HCEC 1CT (cell line): ENCODE data around the gene RNF169.
A peak's percentile ranks its signal among the peaks of the same experiment; 100 is the strongest.

Source experiments
- DNase-seq: peaks from one replicate; pipeline ENCODE4 v3.0.0-alpha.2; 2017

The RNF169 gene

DNA sequence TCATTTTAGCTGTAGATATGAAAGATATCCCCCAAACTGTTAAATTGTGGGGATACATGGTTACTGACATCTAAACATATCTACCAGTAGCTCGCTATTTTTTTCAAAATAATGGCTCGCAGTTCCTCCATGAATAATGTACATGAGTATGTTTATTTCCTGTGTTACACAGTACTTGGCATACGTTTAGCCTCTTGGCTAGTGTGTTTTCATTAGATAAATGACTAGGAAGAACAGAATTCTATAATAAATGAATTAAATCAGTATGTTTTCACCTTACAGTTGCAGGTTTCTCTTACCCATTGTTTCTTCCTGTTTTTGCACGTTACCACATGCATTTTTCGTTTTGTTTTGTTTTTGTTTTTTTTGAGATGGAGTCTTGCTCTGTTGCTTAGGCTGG is 21.8 kb downstream of the RNF169 start:
- no peak for DNase-seq

DNA sequence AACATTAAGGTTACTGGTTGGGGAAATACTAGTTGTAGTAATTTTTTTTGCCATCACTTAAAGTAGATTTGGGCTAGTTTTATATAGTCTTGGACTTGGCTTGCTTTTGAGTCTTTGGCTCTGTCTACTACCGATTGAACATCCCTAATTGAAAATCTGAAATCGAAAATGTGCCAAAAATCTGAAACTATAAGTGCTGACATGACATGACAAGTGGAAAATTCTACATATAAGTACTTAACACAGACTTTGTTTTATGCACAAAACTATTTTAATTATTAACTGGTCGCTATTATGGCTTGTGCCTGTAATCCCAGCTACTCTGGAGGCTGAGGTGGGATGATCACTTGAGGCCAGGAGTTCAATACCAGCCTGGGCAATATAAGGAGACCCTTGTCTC is 22.5 kb downstream of the RNF169 start:
- DNase-seq: no peak

DNA sequence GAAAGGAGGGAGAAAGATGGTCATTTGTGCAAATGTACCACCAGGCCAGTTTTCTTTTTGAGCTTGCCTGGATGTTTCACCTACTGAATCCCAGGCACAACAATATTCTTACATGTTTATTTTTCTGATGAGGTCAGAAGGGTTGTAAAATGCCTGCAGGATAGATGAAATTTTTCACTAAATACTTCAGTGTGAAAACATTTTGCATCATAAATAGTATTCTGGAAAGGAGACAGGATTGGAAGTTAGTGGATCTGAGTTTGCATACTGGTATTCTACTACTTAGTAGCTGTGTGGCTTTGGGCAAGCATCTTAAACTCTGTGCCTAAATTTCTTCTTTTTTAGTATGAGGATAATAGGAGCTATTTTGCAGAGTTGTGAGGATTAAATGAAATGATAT is 24.8 kb downstream of the RNF169 start:
- peak; percentile 13 for DNase-seq

DNA sequence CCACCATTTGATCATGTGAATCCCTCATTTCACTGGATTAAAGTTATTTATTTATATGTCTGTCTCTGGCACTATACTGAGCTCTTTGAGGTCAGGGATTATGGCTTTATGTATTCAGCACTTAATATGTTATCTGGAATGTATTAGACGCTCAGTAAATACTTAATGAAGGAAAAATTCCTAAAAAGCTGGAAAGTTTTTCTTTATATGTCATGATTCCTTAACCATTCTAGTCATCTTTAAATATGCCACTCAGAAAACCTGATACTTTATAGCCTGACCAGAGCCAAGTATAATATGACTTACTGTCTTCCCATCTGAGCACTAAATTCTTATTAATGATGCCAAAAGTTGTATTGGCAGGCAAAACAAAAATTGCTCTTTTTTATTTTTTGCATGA is 27.1 kb downstream of the RNF169 start:
- DNase-seq: no peak

DNA sequence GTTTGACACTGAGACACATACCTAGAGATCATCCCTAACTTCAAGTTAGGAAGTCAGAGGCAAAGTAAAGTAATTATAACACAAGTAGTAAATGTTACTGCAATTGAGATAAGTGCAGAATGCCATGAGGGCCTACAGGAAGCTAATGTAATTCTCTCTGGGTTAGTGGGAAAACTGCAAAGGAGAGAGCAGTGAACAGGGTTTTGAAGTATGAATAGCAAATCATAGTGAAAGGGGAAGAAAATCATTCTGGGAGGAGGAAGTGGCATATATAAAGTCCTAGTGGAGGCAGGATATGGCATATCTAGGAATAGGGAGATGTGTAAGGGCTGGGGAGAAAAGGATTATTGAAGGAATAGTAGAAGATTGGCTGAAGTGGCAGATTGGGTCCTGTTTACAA is 27.9 kb downstream of the RNF169 start:
- no peak for DNase-seq

DNA sequence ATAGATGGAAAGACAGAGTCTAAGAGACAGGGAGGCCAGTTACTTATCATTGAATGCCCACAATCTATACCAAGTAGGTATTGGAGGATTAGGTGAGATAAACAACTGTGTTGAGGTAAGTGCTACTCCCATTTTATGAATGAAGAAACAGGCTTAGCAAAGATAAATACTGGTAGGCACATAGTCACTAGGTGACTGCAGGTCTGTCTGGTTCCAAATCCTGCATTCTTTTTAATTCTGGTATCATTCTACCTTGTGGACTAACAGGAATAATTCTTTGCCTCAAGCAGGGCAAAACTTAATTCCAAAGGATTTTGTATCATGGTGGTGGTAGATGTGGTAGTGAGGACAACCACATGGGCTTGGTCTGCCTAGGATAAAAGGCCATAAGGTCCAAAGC is 28.4 kb downstream of the RNF169 start:
- no peak for DNase-seq

DNA sequence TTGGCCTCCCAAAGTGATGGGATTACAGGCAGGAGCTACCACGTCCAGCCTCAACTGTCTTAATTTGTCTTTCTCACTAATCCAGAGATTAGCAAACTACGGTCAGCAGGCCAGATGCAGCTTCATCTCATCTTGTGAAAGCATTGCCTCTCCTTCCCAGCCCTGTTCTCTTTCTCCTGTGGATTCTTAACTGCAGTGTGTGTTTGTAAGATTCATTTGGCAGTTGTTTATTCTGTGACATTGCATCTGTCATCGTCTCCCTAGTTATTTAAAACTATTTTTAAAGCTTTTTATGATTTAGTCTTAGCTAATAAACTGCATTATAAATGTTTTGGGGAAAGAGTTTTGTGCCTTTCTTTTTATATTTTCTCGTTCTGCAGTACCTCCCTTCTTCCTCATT is 29.2 kb downstream of the RNF169 start:
- no peak for DNase-seq

DNA sequence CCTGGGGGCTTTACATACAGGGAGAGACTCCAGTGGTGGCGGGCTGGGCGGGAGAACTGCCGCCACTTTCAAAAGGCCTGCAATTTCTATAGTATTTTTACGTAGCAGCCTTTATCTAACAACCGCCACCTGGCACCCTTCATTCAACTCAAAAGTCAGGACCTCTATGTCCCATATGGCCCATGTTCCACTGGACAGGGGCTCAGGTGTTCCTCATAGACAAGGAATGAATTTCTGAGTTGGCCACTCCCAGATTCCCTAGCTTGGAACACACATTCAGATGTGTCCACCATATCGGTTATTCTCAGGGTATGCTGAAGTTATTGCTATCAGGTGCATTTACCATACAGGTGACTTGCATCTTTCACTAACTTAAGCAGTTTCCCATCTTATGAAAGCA is 29.9 kb downstream of the RNF169 start:
- no peak for DNase-seq

DNA sequence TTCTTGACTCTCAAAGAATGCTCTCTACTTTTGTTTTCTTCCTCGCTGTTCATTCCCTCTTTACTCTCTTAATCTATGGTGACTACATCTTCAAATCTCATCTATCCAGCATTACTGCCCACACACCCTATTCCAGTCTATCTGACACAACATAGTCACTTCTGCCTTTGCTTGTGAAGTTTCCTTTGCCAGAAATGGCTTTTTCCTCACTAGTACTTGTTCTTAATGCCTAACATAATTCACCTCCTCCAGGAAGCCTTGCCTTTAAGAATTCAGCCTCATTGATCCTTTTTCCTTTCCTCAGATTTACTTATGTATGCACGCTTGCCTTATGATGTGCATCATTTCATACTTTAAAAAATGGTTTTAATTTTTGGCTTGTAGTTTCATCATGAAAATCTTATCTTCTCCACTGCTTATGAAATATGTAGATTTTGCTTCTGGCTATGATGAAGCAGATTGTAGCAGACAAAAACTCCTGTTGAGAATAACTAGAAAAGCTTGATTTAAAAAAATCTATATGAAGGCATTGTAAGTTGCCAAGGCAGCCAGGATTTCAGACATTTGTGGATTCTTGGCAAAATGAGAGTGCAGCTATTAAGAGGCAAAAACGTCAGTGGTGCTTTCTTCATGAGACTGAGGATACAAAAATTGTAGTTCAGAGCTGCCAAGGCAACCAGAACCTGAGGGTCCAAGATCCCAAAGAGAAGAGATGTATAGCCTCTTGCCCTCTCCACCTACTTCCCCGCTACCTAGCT is 31.8 kb downstream of the RNF169 start:
- DNase-seq: no peak

DNA sequence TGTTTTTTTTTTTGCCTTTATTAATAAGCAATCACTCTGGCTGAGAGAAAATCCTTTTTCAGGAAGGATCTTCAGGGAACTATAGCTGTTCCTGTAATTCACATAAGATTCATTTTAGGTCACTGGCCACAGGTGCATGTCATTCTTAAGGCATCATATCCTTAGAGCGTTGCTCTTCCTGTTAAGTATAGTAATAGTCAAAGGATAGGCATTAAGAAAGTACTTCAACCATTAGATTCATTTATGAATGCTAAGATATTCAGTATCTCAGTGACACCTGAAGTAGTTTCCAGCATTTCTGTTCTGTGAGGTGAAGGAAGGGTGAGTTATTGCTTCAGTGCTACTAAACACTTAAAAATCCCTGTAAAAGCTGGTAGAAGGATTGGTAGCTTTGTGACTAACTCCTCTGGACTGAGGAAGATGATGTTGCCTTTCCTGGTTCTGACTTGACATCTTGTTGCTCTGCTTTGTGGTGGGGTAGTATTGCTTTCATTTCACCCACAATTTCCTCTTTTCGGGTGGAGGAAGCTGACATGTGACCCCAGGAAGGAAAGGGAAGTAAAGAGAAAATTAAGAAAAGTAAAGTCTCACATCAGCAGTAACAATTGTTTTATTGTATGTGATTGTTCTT is 34.7 kb downstream of the RNF169 start:
- peak; percentile 84 for DNase-seq

DNA sequence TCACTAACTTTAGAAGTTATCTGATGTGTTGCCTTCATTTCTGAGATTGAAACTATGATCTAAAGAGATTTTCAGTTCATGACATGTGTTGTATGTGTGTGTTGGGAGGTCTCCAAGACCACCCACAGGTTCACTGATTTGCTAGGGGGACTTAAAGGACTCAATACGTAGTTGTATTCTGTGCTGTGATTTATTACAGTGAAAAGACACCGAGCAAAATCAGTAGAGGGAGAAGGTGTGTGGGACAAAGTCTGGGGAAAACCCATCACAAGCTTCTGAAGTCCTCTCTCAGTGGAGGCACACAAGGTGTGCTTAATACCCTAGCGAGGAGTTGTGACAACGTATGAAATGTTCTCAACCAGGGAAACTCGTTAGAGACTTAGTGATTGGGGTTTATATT is 35.6 kb downstream of the RNF169 start:
- DNase-seq: no peak

DNA sequence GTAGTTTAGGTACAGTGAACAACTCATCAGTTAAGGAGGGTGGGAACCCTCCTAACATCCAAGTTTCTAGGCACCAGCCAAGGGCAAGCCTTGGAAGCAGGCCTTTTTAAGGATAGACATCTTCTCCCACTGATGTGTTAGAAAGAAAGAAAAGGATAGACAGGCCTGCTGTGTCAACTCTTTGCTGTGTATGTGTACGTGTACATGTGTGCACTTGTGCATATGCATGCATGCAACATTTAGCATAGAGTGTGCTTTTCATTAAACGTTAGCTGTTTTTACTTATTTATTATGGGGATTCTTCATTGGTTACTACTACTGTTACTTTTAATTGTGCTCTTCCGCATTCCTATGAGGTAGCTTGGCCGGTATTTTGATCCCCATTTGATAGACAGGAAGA is 36.1 kb downstream of the RNF169 start:
- no peak for DNase-seq

DNA sequence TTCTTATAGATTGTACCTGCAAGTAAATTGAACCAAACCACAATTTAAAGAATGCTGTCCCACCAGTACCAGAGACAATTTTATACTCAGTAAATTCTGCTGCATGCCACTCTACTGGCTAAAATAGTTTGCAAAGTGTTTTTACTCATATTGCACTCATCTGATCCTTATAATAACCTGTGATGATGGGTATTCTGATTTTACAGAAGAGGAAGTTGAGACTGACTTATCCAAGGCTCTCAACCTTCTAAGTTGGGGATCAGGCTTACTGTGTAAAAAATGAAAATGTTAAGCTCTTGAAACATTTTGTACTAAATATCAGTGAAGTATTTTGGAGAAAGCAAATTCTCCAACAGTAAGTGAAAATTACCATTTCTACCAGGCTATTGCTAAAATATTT is 37.9 kb downstream of the RNF169 start:
- no peak for DNase-seq

DNA sequence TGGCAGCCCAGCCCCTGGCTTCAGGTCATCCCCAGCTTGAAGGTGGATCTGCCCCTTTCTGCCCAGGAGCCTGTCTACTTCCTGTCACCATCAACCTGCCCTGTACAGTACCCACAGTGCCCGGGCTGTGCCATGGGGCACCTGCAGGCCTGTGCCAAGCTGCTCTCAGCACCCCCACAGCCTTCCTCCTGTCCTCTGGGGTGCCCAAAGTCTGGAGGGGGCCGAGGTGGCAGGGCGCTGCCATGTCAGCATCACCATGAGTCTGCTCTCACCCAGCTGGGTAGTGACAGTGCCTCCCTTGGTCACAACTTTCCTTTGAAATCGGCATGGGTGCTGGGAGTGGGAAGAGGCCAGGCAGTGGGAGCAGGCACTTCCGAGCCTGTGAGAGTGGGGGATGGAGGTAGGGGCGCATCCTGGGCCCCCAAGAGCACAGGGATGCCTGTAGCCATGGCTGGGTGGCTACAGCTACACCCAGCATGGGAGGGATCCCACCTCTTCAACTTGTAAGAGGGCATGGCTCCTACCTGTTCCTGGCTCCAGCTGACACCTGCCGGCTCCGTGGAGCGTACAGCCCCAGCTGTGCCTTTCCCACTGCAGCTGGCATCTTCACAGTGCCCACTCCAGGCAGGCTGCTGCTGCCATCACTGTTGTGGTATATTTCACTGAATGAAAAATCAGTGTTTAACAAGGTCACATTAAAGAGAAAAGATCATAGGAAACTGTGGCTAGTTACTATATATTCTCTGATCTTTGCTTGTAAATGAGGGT is 42.9 kb downstream of the RNF169 start:
- no peak for DNase-seq

DNA sequence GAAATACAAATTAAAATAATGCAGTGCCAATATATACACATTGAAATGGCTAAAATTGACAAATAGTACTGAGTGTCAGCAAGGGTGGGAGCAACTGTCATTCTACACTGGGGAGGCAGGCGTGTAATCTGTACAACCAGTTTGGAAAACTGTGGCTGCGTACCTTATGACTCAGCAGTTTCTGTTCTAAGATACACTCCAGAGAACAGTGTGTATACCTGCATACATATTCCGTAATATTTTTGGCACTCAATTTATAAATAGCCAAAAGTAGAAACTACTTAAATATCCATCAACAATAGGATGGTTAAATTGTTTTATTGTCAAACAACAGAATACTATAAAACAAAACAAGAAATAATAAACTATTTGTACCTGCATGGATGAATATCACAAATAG is 57.6 kb downstream of the RNF169 start:
- no peak for DNase-seq

DNA sequence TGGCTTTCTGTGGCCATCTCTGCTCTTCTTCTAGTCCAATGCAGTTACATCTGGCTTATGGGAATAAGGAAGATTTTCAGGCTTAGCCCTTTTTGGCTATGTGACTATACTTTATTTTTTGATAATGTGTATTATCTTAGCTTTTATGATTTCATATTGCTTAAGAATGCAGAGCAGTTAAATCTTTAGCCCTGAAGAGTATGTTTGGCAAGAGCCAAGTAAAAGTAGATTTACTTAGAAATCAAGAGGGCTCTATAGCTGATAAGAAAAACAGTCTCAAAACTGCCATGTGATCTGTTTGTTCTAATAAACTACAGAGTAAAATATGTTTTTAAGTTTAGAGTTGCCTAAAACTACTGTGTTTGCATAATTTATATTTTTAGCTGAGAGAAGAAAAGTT is 61.2 kb downstream of the RNF169 start:
- DNase-seq: no peak

DNA sequence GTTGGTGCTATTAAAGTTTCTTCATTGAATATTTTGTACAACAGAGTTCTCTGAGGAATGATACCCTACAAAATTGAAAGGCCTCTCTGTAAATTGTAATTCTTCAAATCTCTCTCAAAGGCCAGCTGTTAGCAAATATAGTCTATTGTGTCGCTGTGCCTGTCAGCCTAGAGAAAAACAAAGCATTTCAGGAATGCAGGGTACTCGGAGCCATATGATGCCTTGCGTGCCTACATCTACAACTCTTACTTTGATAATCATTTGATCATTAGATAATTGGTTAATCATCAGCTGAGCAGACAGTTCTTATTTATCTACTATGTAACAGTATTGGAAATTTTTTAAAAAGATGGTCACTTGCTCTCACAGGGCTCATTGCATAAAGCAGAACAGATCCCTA is 67.3 kb downstream of the RNF169 start:
- no peak for DNase-seq

DNA sequence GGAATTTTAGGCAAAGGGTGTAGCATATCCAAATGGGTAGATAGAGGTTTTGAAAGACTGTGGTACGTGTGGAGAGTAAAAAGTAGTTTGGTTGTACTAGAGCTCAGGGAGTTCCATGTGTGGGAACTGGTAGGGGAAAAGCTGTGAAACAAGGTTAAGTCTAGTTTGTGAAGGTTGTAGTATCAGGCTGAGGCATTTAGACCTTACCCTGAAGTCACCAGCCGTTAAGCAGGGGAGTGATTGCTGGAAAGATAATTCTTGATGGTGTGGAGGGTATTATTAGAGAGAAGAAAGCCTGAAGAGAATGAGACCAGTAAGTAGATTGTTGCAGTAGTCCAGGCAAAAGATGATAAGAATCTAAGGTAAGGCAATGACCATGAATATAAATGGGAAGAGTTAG is 68.0 kb downstream of the RNF169 start:
- no peak for DNase-seq

DNA sequence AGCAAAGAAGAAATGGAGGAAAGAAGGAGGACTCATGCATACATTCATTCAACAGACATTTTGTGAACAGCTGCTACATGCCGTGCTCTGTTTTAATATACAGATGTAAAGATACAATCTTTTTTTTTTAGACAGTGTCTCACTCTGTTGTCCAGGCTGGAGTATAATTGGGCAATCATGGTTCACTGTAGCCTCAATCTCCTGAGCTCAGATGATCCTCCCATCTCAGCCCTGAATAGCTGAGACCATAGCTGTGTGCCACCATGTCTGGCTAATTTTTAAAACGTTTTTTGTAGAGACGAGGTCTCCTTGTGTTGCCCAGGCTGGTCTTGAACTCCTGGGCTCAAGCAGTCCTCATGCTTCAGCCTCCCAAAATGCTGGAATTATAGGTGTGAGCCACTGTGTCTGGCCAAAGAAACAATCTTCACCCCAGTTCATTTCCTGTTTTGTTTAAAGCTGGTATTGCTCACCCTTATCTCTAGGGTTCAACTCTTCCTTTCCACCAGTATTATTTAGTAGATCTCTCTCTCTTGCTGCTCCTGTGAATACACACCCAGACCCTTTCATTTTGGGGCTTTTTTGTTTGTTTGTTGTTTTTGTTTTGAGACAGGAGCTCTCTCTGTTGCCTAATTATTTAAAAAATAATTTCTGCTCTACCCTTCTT is 69.8 kb downstream of the RNF169 start:
- DNase-seq: no peak

DNA sequence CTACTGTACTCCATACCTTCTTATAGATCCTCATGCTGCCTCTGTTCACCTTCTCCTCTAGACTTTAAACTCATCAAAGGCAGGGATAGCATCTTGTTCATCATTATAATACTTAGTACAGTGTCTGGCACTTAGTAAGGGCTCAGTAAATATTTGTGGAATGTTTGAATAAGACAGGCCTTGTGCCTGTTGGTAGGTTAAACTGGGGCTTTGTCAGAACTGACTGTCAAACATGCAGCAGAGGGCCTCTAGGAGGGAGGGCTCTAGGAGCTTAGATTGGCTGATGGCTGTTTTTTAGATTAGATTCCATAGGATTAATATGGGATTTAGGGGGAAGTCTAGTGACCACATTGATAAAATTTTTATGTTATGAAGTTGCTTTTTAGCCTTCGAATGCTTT is 70.8 kb downstream of the RNF169 start:
- DNase-seq: peak; percentile 68

DNA sequence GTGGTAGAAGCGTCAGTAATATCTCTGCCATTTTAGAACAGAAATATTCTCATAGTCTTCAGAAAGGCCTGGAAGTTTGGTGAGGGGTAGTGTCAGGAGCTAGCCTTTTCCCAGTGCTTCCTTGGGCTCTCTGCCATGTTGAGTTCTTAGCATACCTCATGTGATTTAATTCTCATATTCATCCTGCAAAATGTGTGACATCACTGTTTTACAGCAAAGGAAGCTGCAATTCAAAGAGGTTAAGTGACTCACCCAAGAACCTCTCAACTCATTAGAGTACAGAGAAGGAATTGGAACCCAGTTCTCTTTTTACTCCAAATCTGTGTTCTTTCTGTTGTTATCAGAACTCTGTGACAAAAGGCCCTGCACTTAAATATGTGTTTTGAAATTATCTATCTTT is 72.1 kb downstream of the RNF169 start:
- peak; percentile 96 for DNase-seq

DNA sequence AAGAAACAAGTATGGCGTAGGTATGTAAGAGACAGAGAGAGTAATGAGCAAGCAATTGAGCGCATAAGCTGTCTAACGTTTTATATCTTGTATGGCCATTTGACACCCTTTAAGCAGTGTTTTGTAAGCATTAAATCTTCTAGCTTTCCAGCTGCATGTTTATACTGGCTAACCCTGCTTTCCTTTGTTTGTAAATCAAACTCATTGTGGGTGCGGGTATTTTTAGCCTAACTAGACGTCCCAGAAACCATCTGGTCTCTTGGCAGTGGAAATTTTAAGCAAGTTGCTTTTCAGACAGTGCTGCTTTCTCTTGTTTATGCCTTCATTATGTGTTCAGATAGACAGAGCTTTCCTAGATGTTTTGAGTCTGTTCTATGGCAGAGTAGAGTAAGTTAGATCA is 73.5 kb downstream of the RNF169 start:
- peak; percentile 81 for DNase-seq

DNA sequence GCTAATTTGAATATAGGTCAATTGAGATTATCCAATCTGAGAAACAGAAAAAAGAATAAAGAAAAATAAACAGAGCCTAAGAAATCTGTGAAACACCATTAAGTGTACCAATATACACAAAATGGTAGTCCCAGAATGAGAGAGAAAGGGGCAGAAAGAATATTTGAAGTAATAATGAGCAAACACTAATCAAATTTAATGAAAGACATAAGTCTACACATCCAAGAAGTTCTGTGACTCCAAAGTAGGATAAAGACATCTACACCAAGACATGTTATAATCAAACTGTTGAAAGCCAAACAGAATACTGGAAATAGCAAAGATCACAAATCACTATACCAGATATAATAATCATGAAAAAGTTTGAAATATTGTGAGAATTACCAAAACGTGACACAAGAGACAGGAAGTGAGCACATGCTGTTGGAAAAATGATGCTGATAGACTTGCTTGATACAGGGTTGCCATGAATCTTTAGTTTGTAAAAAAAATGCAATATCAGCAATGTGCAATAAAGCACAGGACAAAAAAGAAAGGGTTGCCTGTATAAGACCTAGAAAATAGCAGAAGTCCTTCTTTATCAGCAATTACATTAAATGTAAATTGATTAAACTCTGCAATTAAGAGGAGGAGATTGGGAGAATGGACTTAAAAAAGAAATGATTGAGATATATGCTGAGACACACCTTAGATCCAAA is 75.8 kb downstream of the RNF169 start:
- no peak for DNase-seq
